ENCODE data around the gene ARHGEF12. TPM values are rescaled to one million over a fixed set of nuclear protein-coding genes. Genes with fewer than 3 reads are reported as not detected.

The ARHGEF12 gene
- total RNA-seq, 2 experiments from 2014 or later: 3.6 TPM

DNA sequence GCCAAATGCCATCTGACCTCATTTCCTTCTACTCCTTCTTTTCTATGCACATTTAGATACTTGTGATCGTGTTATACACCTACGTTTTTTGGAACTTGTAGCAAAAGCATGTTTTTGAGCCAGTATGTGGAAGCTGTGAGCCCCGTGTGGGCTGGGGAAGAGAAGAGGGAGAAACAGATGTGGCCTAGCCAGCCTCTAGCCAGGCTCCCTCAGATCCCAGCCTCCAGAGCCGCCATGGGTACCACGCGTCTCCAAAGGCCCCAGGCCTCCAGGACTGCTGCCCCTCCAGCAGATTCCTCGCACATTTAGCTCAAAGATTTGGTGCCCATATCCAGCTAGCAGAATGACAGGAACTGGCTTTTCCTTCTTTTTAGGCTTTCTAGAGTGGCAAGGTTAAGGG is 28.1 kb upstream of the ARHGEF12 start:
- ATAC-seq (ENCODE audit: poor library complexity): no peak
- intact Hi-C loops (cut with DNase I, micrococcal nuclease): no loop called here
- no peaks in the 10 kb centered on the region for H3K4me1 Mint-ChIP-seq (ENCODE audit: low read depth)
- no peak overlapping the region for H3K4me3 Mint-ChIP-seq
- ChIA-PET CTCF (no interaction called here), POLR2A (no interaction called here)
- Histone ChIP-seq H3K27ac (ENCODE audit: low read depth in 1 of 2, low read length in 2 of 2) (no peak overlapping the region), H3K9me3 (ENCODE audit: control insufficient read depth in 1 of 2, insufficient read depth in 1 of 2, low read length in 2 of 2) (no peaks in the 10 kb centered on the region), H3K36me3 (ENCODE audit: insufficient read depth, low read length) (no peaks in the 10 kb centered on the region), H3K4me1 (ENCODE audit: insufficient read depth, low read length) (no peaks in the 10 kb centered on the region), H3K27me3 (ENCODE audit: control insufficient read depth in 1 of 2, insufficient read depth in 2 of 2, low read length in 2 of 2) (no peaks in the 10 kb centered on the region), H3K4me3 (ENCODE audit: low read length) (no peak overlapping the region)
- peaks cover 28% of the 10 kb centered on the region for H3K27me3 Mint-ChIP-seq
- H3K27ac Mint-ChIP-seq: no peak overlapping the region
- TF ChIP-seq, protein P1, sequence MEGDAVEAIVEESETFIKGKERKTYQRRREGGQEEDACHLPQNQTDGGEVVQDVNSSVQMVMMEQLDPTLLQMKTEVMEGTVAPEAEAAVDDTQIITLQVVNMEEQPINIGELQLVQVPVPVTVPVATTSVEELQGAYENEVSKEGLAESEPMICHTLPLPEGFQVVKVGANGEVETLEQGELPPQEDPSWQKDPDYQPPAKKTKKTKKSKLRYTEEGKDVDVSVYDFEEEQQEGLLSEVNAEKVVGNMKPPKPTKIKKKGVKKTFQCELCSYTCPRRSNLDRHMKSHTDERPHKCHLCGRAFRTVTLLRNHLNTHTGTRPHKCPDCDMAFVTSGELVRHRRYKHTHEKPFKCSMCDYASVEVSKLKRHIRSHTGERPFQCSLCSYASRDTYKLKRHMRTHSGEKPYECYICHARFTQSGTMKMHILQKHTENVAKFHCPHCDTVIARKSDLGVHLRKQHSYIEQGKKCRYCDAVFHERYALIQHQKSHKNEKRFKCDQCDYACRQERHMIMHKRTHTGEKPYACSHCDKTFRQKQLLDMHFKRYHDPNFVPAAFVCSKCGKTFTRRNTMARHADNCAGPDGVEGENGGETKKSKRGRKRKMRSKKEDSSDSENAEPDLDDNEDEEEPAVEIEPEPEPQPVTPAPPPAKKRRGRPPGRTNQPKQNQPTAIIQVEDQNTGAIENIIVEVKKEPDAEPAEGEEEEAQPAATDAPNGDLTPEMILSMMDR (IDR thresholded peaks at IDR 0.05): no peak
- DNase-seq: no peak
- H3K9me3 Mint-ChIP-seq: no peaks in the 10 kb centered on the region
- no peaks in the 10 kb centered on the region for H3K36me3 Mint-ChIP-seq (ENCODE audit: low read depth)

DNA sequence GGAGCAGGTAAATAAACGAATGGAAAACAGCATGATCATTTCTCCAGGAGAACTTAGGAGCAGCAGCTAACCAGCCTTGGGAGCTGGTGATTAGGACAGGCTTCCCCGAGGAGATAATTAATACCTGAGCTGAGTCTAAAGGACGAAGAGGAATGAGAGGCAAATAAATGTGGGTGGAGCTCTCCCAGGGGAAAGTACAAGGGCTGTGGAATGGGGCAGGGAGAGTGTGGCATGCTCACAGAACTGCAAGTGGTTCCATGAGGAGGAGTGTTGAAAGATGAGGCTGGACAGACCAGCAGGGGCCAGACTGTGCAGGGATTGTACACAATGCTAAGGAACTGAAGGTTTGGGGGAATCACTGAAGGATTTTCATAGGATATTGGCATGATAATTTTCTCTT is 25.3 kb upstream of the ARHGEF12 start:
- ATAC-seq (ENCODE audit: poor library complexity) (no peak), DNase-seq (no peak)
- Mint-ChIP-seq H3K9me3 (no peaks in the 10 kb centered on the region), H3K4me3 (no peak overlapping the region), H3K27ac (no peak overlapping the region), H3K4me1 (ENCODE audit: low read depth) (no peaks in the 10 kb centered on the region), H3K27me3 (peaks cover 23% of the 10 kb centered on the region), H3K36me3 (ENCODE audit: low read depth) (no peaks in the 10 kb centered on the region)
- TF ChIP-seq, protein P1 (IDR thresholded peaks at IDR 0.05): no peak
- H3K36me3 ChIP-seq (ENCODE audit: insufficient read depth, low read length): no peaks in the 10 kb centered on the region
- intact Hi-C loops (cut with DNase I, micrococcal nuclease): no loop called here
- H3K27ac ChIP-seq (ENCODE audit: low read depth in 1 of 2, low read length in 2 of 2): no peak overlapping the region
- H3K9me3 ChIP-seq (ENCODE audit: control insufficient read depth in 1 of 2, insufficient read depth in 1 of 2, low read length in 2 of 2): no peaks in the 10 kb centered on the region
- H3K4me3 ChIP-seq (ENCODE audit: low read length): no peak overlapping the region
- H3K4me1 ChIP-seq (ENCODE audit: insufficient read depth, low read length): no peaks in the 10 kb centered on the region
- no peaks in the 10 kb centered on the region for H3K27me3 ChIP-seq (ENCODE audit: control insufficient read depth in 1 of 2, insufficient read depth in 2 of 2, low read length in 2 of 2)
- POLR2A ChIA-PET: no interaction called here
- CTCF ChIA-PET: no interaction called here

DNA sequence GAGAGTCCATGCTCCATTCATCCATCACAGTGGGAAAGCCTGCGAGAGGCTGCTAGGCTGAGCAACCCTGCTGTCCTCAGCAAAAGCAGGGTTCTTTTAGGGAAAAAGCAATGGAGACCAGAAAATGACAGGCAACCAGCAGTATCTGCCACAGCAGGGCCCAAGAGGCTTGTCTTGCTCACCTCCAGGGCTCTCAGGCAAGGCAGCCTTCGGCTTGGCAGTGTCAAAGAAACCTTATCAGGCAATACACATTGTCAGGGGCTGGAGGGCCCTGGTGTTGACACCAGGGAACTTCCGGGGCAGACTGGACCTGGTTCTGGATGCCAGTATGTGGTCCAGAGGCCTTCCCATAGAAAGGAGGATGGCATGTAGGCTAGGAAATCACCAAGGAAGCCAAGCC is 21.4 kb upstream of the ARHGEF12 start:
- Mint-ChIP-seq H3K27ac (no peak overlapping the region), H3K4me3 (no peak overlapping the region), H3K4me1 (ENCODE audit: low read depth) (no peaks in the 10 kb centered on the region), H3K9me3 (no peaks in the 10 kb centered on the region), H3K27me3 (peaks cover 37% of the 10 kb centered on the region), H3K36me3 (ENCODE audit: low read depth) (no peaks in the 10 kb centered on the region)
- DNase-seq (no peak), ATAC-seq (ENCODE audit: poor library complexity) (no peak)
- CTCF ChIA-PET: no interaction called here
- no peak overlapping the region for H3K27ac ChIP-seq (ENCODE audit: low read depth in 1 of 2, low read length in 2 of 2)
- H3K27me3 ChIP-seq (ENCODE audit: control insufficient read depth in 1 of 2, insufficient read depth in 2 of 2, low read length in 2 of 2): peaks cover 14 to 17% of the 10 kb centered on the region in 2 experiments
- no peaks in the 10 kb centered on the region for H3K9me3 ChIP-seq (ENCODE audit: control insufficient read depth in 1 of 2, insufficient read depth in 1 of 2, low read length in 2 of 2)
- H3K36me3 ChIP-seq (ENCODE audit: insufficient read depth, low read length): no peaks in the 10 kb centered on the region
- POLR2A ChIA-PET: no interaction called here
- no peak overlapping the region for H3K4me3 ChIP-seq (ENCODE audit: low read length)
- TF ChIP-seq, protein P1 (IDR thresholded peaks at IDR 0.05): no peak
- no peaks in the 10 kb centered on the region for H3K4me1 ChIP-seq (ENCODE audit: insufficient read depth, low read length)
- intact Hi-C loops (cut with DNase I, micrococcal nuclease): no loop called here

Data from CD4-positive, alpha-beta T cell (primary cell).